HepG2 (cell line): ENCODE measurements around the gene RABGAP1L. TPM values are rescaled to one million over a fixed set of nuclear protein-coding genes. Genes with fewer than 3 reads are reported as not detected.

Experiments used
- ATAC-seq: fragments of 200-7000 bp; cut with Tn5 transposase; 3 replicates; pipeline ENCODE4 v1.9.1; 2020; ENCODE audit warnings: mild to moderate bottlenecking, moderate library complexity
- BruUV-seq: library from RNA; stranded (reverse); fragments of 400-500 nt; replicated peaks from 2 replicates; lab custom pipeline; 2021; lab: Mats Ljungman, UMichigan
- CTCF ChIA-PET: fragments of 300-600 bp; formaldehyde crosslinking; extraction: SDS; loops from one replicate; lab custom pipeline; 2021; ENCODE audit warnings: low total read pairs, inconsistent platforms, low intra/inter-chr PET ratio; lab: Yijun Ruan, JAX
- POLR2A ChIA-PET: fragments of 350-600 bp; sonication (Branson Sonifier 250); formaldehyde crosslinking; loops from one replicate; lab custom pipeline; 2020; ENCODE audit warnings: antibody characterized with exemption, inconsistent platforms; lab: Yijun Ruan, JAX
- DNase-seq: peaks from one replicate; pipeline ENCODE4 v3.0.0-alpha.2; 2015; ENCODE audit warnings: low spot score
- FAIRE-seq: peaks from 3 replicates; lab custom pipeline; 2011; peaks lifted over from hg19 to GRCh38; lab: Jason Lieb, UNC
- H2AFZ ChIP-seq: one replicate; pipeline ENCODE4 v1.6.1; 2011; ENCODE audit warnings: low read length, inconsistent platforms
- H3K27ac ChIP-seq: fragments of 300-600 bp; 3 replicates; pipeline ENCODE4 v1.8.0; 2011; ENCODE audit warnings: mixed run types, mild to moderate bottlenecking, mixed read lengths, low read length, inconsistent platforms; ENCODE audit not compliant: insufficient read depth; ENCODE audit errors: extremely low read length
- H3K27me3 ChIP-seq, 2 experiments: fragments of 200-600 bp in 1 of 2; 2 replicates in 1 of 2; 3 replicates in 1 of 2; pipeline versions ENCODE4 v1.6.0 to v1.8.0; 2011; ENCODE audit warnings: low read length in 2 of 2, mild to moderate bottlenecking in 2 of 2, moderate library complexity in 2 of 2, inconsistent platforms in 1 of 2; ENCODE audit not compliant: insufficient read depth in 2 of 2, control insufficient read depth in 1 of 2
- H3K36me3 ChIP-seq, 2 experiments: fragments of 200-600 bp in 1 of 2; replicated peaks in 1 of 2; 2 replicates in 1 of 2; 3 replicates in 1 of 2; pipeline versions ENCODE4 v1.5.1 to v1.8.0; 2011; ENCODE audit warnings: low read length in 2 of 2, inconsistent platforms in 1 of 2; ENCODE audit not compliant: insufficient read depth in 2 of 2, control insufficient read depth in 1 of 2
- H3K4me1 ChIP-seq: 2 replicates; pipeline ENCODE4 v1.5.1; 2012; ENCODE audit warnings: low read length, inconsistent platforms; ENCODE audit not compliant: insufficient read depth
- H3K4me2 ChIP-seq: 2 replicates; pipeline ENCODE4 v1.6.0; 2011; ENCODE audit warnings: low read depth, low read length, inconsistent platforms
- H3K4me3 ChIP-seq, 3 experiments: fragments of 200-600 bp in 1 of 3; sonication (generic), shearing (Covaris generic) in 1 of 3; replicated peaks in 1 of 3; 2 replicates each; pipeline ENCODE4 v1.5.1; 2011 to 2016; ENCODE audit warnings: low read length in 3 of 3, inconsistent platforms in 2 of 3, low read depth in 2 of 3, mild to moderate bottlenecking in 2 of 3, control low read depth in 1 of 3, mixed read lengths in 1 of 3; ENCODE audit not compliant: insufficient read depth in 1 of 3
- H3K79me2 ChIP-seq: one replicate; pipeline ENCODE4 v1.6.1; 2011; ENCODE audit warnings: low read length, inconsistent platforms; ENCODE audit not compliant: insufficient read depth
- H3K9ac ChIP-seq: 2 replicates; pipeline ENCODE4 v1.6.0; 2011; ENCODE audit warnings: mild to moderate bottlenecking, low read depth, low read length, inconsistent platforms; ENCODE audit not compliant: insufficient read depth
- H3K9me3 ChIP-seq: 2 replicates; pipeline ENCODE4 v1.5.1; 2012; ENCODE audit warnings: mild to moderate bottlenecking, low read length
- H4K20me1 ChIP-seq: 2 replicates; pipeline ENCODE4 v1.6.0; 2011; ENCODE audit warnings: inconsistent platforms, mild to moderate bottlenecking, low read length, moderate library complexity; ENCODE audit not compliant: insufficient read depth
- BORCS8-MEF2B ChIP-seq: sonication (generic); formaldehyde crosslinking; IDR thresholded peaks from 2 replicates; pipeline ENCODE4 v1.8.0; 2022; ENCODE audit warnings: mild to moderate bottlenecking, missing genetic modification reagents
- FOXC1 ChIP-seq: sonication (generic); formaldehyde crosslinking; IDR thresholded peaks from 2 replicates; pipeline ENCODE4 v1.8.0; 2022; ENCODE audit warnings: mild to moderate bottlenecking, missing genetic modification reagents, borderline replicate concordance
- FOXK2 ChIP-seq: fragments of 450-650 bp; IDR thresholded peaks from 2 replicates; pipeline ENCODE4 v1.6.1; 2016
- HCFC1 ChIP-seq: fragments of 150-350 bp; IDR thresholded peaks from 2 replicates; pipeline ENCODE4 v1.6.1; 2014; ENCODE audit warnings: low read depth, low read length
- KLF13 ChIP-seq: sonication (generic); formaldehyde crosslinking; IDR thresholded peaks from 2 replicates; pipeline ENCODE4 v1.4.0; 2020; ENCODE audit warnings: mild to moderate bottlenecking, missing genetic modification reagents
- RAD51 ChIP-seq: fragments of 450-650 bp; IDR thresholded peaks from 2 replicates; pipeline ENCODE4 v1.6.1; 2016; ENCODE audit warnings: borderline replicate concordance
- ZBTB3 ChIP-seq: sonication (generic); formaldehyde crosslinking; IDR thresholded peaks from 2 replicates; pipeline ENCODE4 v1.4.0; 2020; ENCODE audit warnings: low read depth, mild to moderate bottlenecking, moderate library complexity, missing genetic modification reagents, borderline replicate concordance
- ZNF136 ChIP-seq: sonication (generic); formaldehyde crosslinking; IDR thresholded peaks from 2 replicates; pipeline ENCODE4 v1.8.1; 2022; ENCODE audit warnings: low read depth, mild to moderate bottlenecking, moderate library complexity, missing genetic modification reagents
- ZNF260 ChIP-seq: sonication (generic); formaldehyde crosslinking; IDR thresholded peaks from 2 replicates; pipeline ENCODE4 v1.4.0; 2020; ENCODE audit warnings: missing genetic modification reagents, low read depth, mild to moderate bottlenecking, borderline replicate concordance
- ZNF619 ChIP-seq: sonication (generic); formaldehyde crosslinking; IDR thresholded peaks from 2 replicates; pipeline ENCODE4 v1.4.0; 2020; ENCODE audit warnings: mild to moderate bottlenecking, missing genetic modification reagents
- ZNF703 ChIP-seq: sonication (generic); formaldehyde crosslinking; IDR thresholded peaks from 2 replicates; pipeline ENCODE4 v1.5.1; 2020; ENCODE audit warnings: missing genetic modification reagents, mild to moderate bottlenecking, moderate library complexity, borderline replicate concordance
- WGBS: methylation state at CpG from one replicate; pipeline ENCODE4 v1.1.6; 2017; ENCODE audit warnings: low lambda C conversion rate; 5-methylcytosine and 5-hydroxymethylcytosine counted together
- in situ Hi-C: cut with HindIII; loops from 2 replicates; pipeline ENCODE4 v1.10.0; 2017; ENCODE audit warnings: low pct_unique_long_range_greater_than_20kb; ENCODE audit not compliant: extremely low pct_ligation_motif_present
- intact Hi-C: fragments of 100-400 bp; cut with micrococcal nuclease; formaldehyde crosslinking; loops from one replicate; pipeline ENCODE4 v1.10.0; 2022; ENCODE audit not compliant: unreplicated experiment
- polyA plus RNA-seq, 8 experiments: library from polyadenylated mRNA; depleted of rRNA in 3 of 8; stranded (reverse) in 7 of 8; unstranded in 1 of 8; fragments of >200 nt; fragmentation: Illumina TruSeq in 4 of 8; extraction: Trizol in 4 of 8; gene quantifications; 2 replicates each; pipeline versions ENCODE4 v1.2.1 to v1.2.3, GENCODE V29; 2011 to 2016; ENCODE audit warnings: low read depth in 4 of 8, missing spikeins in 1 of 8, mixed read lengths in 1 of 8; ENCODE audit not compliant: insufficient read depth in 1 of 8
- total RNA-seq, 5 experiments: library from RNA; depleted of rRNA; stranded (reverse); fragments of >200 nt; fragmentation: Illumina TruSeq; extraction: Trizol; gene quantifications; 2 replicates each; pipeline ENCODE4 v1.2.3, GENCODE V29; 2016; ENCODE audit warnings: low read depth in 1 of 5
- TF ChIP-seq, protein P1 (sequence below): sonication (generic); formaldehyde crosslinking; IDR thresholded peaks from 2 replicates; pipeline ENCODE4 v1.4.0; 2020; ENCODE audit warnings: missing genetic modification reagents, borderline replicate concordance
- TF ChIP-seq, protein P2 (sequence below): sonication (generic); formaldehyde crosslinking; IDR thresholded peaks from 2 replicates; pipeline ENCODE4 v1.4.0; 2020; ENCODE audit warnings: missing genetic modification reagents
- TF ChIP-seq, protein P3 (sequence below): sonication (generic); formaldehyde crosslinking; IDR thresholded peaks from 2 replicates; pipeline ENCODE4 v1.9.0; 2022; ENCODE audit warnings: missing genetic modification reagents, mild to moderate bottlenecking, borderline replicate concordance

The RABGAP1L gene
- total and polyA plus RNA-seq, 2 of the 13 experiments (the other 11 are each of a cell fraction or from before 2014, with no cell fraction given), result 7.9 to 22.6 TPM

DNA sequence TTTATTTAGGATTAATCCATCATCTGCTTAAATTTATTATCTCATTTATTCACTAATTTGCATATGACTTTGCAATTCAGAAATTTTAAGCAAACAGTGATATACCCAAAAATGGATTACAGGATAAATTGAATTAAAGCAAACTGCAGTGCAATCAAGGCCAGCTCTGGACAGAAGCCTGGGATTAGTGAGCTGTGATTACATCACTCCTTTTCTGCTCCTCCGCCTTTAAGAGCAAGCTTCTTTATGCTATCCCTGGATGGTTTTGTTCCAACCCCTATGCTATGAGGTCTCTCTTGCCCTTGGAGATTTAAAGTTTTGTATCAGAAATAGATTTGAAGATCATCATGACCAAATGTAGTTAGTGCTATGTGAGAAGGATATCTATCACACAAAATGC is 321.0 kb downstream of the RABGAP1L start:
- POLR2A ChIA-PET, result no interaction called here
- H3K9me3 ChIP-seq, result no peaks in the 10 kb centered on the region
- CTCF ChIA-PET, result no interaction called here
- FAIRE-seq, result no peak
- H3K79me2 ChIP-seq, result no peaks in the 10 kb centered on the region
- no peak overlapping the region for H3K27ac ChIP-seq
- no peaks in the 10 kb centered on the region for H3K36me3 ChIP-seq
- BruUV-seq, result no TSS peak
- no peaks in the 10 kb centered on the region for H4K20me1 ChIP-seq
- no peaks in the 10 kb centered on the region for H3K4me1 ChIP-seq
- 100% methylated on average over 1 of the region's 1 CpG for WGBS
- ATAC-seq, result no peak
- no peaks in the 10 kb centered on the region for H3K27me3 ChIP-seq
- in situ Hi-C loops (no loop called here), intact Hi-C loops (no loop called here)
- H3K9ac ChIP-seq, result no peak overlapping the region
- no peak for TF ChIP-seq RAD51
- TF ChIP-seq, protein P1, sequence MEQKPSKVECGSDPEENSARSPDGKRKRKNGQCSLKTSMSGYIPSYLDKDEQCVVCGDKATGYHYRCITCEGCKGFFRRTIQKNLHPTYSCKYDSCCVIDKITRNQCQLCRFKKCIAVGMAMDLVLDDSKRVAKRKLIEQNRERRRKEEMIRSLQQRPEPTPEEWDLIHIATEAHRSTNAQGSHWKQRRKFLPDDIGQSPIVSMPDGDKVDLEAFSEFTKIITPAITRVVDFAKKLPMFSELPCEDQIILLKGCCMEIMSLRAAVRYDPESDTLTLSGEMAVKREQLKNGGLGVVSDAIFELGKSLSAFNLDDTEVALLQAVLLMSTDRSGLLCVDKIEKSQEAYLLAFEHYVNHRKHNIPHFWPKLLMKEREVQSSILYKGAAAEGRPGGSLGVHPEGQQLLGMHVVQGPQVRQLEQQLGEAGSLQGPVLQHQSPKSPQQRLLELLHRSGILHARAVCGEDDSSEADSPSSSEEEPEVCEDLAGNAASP (CRISPR knock-in tag), result no peak
- TF ChIP-seq FOXK2, result no peak
- no peak for TF ChIP-seq ZNF136 (CRISPR knock-in tag)
- TF ChIP-seq HCFC1, result no peak
- no peak for TF ChIP-seq ZNF619 (CRISPR knock-in tag)
- no peak for TF ChIP-seq ZBTB3
- no peak for TF ChIP-seq ZNF260 (CRISPR knock-in tag)
- no peak overlapping the region for H3K4me2 ChIP-seq
- no peak overlapping the region for H2AFZ ChIP-seq
- H3K4me3 ChIP-seq, result no peak overlapping the region
- no peak for DNase-seq

DNA sequence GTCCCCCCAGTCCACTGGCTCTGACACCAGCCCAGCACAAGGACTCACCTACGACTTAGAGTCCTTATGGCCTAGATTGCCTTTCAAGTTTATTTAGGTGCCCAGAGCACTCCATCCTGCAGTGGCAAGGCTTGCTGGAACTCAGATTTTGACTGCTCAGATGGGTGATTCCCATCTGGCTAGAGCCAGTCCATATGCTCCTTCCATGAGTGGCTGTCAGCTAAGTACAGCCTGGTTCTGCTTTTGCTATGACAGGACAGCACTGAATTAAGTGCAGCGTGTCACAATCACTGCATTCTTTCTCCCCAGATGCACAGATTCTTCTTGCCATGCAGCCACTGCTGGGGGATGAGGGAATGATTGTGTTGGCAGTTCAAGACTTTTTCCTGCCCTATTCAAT is 332.3 kb downstream of the RABGAP1L start:
- Histone ChIP-seq H2AFZ (no peak overlapping the region), H3K27ac (no peak overlapping the region), H3K9me3 (no peaks in the 10 kb centered on the region), H4K20me1 (no peaks in the 10 kb centered on the region), H3K4me3 (no peak overlapping the region), H3K4me1 (no peaks in the 10 kb centered on the region), H3K4me2 (no peak overlapping the region), H3K9ac (no peak overlapping the region), H3K79me2 (no peaks in the 10 kb centered on the region), H3K27me3 (no peaks in the 10 kb centered on the region), H3K36me3 (no peaks in the 10 kb centered on the region)
- no peak for FAIRE-seq
- intact Hi-C loops, result loop anchor here (10.0 kb wide), 1 partner anchor 227 kb away; no protein-coding TSS in a partner anchor
- DNase-seq, result no peak
- in situ Hi-C loops, result no loop called here
- 89% methylated on average over 2 of the region's 2 CpGs for WGBS
- TF ChIP-seq KLF13 (CRISPR knock-in tag) (no peak), FOXC1 (no peak), BORCS8-MEF2B (CRISPR knock-in tag) (no peak), ZNF703 (CRISPR knock-in tag) (no peak)
- TF ChIP-seq, protein P2, sequence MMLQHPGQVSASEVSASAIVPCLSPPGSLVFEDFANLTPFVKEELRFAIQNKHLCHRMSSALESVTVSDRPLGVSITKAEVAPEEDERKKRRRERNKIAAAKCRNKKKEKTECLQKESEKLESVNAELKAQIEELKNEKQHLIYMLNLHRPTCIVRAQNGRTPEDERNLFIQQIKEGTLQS (CRISPR knock-in tag), result no peak
- TF ChIP-seq, protein P3, sequence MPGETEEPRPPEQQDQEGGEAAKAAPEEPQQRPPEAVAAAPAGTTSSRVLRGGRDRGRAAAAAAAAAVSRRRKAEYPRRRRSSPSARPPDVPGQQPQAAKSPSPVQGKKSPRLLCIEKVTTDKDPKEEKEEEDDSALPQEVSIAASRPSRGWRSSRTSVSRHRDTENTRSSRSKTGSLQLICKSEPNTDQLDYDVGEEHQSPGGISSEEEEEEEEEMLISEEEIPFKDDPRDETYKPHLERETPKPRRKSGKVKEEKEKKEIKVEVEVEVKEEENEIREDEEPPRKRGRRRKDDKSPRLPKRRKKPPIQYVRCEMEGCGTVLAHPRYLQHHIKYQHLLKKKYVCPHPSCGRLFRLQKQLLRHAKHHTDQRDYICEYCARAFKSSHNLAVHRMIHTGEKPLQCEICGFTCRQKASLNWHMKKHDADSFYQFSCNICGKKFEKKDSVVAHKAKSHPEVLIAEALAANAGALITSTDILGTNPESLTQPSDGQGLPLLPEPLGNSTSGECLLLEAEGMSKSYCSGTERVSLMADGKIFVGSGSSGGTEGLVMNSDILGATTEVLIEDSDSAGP (CRISPR knock-in tag), result no peak
- ChIA-PET CTCF (no interaction called here), POLR2A (no interaction called here)
- no TSS peak for BruUV-seq
- ATAC-seq, result no peak
